ENCODE measurements around the gene MDM2.

Gene MDM2

DNA sequence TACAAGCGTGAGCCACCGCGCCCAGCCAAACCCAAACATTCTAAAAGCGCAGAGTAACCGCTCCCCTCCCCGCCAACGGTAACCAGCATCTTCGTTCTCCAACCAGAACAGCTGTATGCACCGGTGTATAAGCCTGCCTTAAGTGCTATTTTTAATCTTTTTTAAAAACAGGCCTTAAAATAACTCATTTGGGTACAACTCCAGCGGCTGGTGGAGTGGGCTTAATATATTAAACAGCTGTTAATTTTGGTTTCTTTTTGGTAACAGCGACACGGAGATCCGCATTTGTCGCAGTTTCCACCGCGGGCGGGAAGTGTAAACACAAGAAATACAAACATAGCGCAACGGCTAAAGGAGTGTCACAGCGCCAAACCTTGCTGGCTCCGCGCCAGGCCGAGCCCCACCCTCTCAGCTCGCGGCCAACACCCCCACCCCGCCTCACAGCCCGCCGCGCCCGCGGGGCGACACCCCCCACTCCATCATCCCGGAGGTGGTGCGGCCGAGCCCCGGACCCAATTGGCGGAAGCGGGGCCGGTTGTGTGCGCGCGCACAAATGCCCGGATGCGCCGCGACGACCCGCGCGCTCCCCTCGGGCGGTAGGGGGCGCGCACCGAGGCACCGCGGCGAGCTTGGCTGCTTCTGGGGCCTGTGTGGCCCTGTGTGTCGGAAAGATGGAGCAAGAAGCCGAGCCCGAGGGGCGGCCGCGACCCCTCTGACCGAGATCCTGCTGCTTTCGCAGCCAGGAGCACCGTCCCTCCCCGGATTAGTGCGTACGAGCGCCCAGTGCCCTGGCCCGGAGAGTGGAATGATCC is at the start of gene MDM2:
MDM2 (plus strand) TSS at position 602 of the 812 bp plus-strand sequence. CDS start 301 bp downstream, outside the sequence.
- DNase-seq: peak; percentile 94

DNA sequence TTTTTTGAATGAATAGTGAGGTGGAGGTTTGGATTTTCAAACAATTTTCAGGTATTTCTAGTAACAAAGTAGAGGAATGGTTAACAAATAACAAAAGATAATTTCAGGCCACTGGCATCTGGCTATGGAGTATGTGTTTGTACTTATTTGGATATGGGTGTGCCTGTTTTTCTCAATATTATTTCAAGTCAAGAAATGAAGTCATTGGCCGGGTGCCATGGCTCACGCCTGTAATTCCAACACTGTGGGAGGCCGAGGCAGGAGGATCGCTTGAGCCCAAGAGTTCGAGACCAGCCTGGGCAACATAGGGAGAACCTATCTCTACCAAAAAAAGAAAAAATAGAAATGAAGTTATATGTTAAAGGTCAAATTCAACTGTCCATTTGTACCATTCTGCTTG is 48.1 kb upstream of the MDM2 start:
- no peak for DNase-seq

DNA sequence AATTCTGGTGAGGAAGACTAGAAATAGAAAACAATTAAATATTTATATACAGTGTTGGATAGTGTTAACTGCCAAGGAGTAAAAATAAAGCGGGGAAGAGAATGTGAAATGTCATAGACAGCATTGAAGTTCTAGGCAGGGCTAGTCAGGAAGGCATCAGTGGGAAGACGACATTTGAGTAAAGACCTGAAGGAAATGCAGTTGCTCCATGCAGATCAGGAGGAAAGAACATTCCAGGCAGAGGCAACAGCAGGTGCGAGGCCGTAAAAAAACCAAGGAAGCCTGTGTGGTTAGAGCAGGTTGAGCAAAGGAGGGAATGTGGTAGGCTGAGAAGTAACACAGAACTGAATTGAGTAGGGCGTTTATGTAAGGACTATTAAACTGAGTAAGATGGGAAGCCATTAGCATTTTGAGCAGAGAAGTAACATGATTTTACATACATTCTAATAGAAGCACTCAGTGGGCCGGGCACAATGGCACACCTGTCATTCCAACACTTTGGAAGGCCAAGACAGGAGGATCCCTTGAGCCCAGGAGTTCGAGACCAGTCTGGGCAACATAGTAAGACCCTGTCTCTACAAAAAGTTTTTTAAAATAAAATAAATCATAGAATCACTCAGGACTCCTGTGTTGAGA is 47.1 kb upstream of the MDM2 start:
- no peak for DNase-seq

DNA sequence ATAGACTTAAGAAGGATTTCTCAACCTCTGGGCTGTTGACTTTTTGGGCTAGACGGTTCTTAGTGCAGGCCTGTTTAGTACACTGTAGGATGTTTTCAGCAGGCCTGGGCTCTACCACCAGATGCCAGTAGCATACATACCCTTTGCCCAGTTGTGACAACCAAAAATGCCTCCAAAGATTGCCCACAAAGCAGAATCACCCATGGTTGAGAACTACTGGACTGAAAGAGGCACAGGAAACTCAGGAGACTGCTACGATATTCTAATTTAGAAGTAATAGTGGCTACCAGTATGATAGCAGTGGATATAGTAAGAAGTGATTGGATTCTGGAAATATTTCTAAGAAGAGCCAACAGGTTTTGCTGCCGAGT is 46.5 kb upstream of the MDM2 start:
- no peak for DNase-seq

DNA sequence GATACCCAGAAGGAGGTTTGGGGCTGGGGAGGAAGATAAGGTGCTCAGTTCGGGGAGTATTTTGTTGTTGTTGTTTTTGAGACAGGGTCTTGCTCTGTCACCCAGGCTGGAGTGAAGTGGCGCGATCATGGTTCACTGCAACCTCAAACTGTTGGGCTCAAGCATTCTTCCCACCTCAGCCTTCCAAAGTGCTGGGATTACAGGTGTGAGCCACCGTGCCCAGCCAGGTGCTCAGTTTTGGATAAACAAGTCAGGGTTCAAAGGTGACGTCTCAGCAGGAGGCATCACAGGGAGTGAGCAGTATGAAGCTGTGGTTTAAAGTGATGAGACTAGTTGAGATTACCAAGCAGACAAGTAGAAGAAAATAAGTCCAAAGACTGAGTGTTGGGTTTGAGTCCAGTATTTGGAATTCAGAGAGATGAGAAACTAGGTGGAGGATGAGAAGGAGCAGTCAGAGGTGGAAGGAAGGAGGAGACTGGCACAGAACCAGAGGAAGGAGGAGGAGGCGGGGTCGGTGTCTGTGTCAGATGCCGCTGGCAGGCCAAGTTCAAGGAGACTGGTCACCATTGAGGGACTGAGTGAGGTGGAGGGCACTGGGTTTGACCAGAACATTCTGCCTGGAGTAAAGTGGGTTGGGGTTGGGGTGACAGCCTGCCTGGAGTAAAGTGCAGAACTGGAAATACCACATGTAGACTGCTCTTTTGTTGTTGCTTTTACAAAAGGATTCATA is 45.9 kb upstream of the MDM2 start:
- DNase-seq: no peak

DNA sequence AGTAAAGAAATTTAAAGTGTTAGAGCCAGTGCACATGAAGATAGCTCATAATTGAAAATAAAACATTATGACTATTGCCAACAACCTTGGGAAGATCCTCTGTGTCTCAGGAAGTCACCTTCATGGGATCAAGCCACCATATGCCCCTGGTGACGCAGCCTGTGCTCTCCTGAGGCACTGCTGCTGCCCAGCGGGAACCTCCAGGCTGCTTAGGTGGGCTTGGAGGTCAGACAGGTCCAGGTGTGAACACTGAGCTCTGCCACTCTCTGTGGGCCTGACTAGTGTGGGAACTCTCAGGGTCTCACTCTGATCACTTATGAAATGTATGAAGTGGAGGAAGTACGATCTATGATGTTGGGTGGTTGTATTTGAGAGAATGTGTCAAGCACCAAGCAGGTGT is 45.3 kb upstream of the MDM2 start:
- DNase-seq: no peak

DNA sequence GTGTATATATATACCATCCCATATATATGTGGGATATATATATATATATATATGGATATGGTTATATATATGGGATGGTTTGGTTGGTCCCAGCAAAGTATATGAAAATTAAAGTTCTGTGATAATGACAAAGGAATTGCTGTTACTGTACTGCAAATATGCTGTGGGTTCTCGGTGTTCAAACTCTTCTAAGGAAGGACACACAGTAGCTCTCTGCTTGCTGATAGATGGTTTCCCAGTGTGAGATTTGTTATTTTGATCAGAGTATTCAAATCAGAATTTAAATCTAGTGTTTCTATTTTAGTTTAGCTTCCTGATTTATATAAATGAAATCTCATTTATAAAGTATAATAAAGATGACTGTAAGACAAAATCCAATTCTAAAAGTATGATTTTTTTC is 42.3 kb upstream of the MDM2 start:
- DNase-seq: no peak

DNA sequence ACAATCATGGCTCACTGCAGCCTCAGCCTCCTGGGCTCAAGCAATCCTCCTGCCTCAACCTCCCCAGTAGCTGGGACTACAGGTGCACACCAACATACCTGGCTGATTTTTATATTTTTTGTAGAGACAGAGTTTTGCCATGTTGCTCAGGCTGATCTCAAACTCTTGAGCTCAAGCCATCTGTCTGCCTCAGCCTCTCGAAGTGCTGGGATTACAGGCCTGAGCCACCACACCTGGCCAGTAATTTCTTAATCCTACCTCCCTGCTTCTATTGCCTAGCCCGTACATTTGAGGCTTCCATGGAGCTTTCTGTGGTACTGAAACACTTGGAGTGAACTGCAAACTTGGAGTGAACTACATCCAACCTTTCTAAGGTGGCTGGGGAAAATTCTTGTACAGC is 41.3 kb upstream of the MDM2 start:
- no peak for DNase-seq

DNA sequence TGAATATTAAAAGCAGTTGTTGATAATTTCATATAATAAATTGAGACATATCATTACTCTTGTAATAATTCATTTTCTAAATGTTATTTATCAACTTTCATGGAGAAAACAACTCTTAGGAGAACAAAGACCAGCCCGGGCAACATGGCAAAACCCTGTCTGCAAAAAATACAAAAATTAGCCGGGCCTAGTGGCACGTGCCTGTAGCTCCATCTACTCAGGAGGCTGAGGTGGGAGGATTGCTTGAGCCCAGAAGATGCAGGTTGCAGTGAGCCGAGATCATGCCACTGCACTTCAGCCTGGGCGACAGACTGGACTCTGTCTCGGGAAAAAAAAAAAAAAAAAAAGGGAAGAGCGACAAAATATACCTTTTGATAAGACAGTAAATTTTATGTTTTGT is 40.8 kb upstream of the MDM2 start:
- no peak for DNase-seq

DNA sequence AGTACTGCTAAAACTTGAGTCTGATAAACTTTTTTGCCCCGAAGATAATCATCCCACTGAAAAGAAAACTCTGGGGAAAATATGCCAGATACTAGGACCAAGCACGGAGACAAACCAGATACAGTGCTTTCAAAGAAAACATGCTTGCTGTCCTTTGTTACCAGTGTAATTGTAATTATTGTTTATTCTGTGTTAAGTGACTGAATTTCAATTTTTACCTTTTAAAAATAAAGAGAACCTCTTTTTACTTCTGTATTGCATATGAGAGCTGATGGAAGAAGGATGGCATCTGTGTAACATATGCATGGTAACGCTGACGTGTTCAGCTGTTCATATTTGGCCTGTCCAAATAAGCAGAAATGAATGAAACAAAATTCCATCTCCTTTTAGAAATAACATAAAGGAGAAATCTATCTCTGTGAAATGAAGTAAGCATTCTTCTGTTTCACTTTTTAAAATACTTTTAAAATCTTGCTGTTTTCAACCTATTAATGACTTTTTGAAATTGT is 39.5 kb upstream of the MDM2 start:
- DNase-seq: no peak

DNA sequence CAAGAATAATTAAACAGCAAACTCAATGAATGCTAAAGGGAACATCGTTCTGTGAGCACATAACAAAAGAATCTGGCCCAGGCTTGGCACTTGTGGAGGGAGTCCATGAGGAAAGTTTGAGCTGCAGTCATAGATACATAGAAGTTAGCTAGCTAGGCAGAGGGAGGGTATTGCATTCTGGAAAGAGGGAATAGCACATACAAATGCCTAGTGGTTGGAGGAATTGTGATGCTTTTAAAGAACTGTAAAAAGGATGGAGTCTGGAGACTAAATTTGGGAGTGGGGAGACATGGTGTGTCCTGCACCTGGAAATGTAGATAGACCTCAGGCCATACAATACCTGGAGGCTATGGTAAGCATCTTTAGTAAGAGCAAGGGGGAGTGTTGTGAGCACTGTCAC is 38.0 kb upstream of the MDM2 start:
- DNase-seq: no peak

DNA sequence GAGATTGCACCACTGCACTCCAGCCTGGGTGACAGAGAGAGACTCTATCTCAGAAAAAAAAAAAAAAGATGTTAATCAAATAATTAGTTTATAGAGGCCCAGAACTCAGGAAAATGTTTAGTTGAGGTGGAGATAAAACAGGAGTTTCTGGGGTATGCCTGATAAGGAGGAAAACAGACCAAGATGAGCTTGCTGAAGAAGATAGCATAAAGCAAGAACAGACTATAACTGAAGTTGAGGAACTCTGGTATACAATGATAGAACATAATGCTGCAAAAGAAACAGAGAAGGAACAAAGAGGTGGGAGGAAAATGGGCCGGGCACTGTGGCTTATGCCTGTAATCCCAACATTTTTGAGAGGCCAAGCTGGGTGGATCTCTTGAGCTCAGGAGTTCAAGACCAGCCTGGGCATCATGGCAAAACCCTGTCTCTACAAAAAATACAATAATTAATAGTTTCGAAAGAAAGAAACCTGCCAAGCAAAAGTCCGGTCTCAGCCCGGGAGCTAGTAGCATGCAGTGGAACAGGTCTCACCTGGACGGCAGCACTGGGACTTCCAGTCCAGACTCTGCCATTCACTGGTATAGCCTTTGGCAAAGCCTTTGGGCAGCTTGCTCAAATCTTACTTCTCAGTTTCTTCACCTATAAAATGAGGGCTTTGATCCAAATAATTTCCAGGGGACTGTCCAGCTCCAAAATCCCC is 36.6 kb upstream of the MDM2 start:
- no peak for DNase-seq

DNA sequence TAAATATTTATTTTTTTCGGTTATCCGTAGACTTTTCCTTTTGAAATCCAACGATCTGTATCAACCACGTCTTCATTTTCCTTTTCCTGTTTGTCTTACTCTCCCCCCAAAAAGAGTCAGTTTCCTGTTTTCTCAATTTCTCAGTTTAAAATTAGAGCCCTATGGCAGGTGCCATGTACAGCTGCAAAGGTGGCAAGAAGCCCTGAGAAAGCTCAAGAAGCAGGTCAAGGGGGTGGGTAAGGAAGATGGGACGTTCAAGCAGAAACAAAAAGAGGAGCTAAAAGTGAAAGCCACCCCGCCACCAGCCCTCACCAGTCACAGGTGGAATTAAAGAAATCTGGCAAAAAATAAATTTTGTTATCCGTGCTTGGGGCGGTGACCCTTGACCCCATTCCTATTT is 35.3 kb upstream of the MDM2 start:
- no peak for DNase-seq

DNA sequence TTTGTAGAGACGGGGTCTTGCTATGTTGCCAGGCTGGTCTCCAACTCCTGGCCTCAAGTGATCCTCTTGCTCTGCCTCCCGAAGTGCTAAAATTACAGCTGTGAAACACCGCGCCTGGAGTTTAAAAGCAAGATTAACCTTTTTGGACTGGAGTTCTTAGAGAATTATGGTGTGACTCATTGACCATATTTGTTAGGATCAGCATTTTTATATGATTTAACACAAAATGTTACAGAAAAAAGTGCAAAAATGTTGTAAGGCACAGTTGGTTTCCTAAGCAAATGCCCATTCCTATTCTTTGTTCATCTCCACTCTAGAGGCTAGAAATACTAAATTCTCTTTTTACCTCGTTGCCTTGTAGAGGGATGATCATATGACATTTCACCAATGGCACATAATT is 34.4 kb upstream of the MDM2 start:
- DNase-seq: no peak

DNA sequence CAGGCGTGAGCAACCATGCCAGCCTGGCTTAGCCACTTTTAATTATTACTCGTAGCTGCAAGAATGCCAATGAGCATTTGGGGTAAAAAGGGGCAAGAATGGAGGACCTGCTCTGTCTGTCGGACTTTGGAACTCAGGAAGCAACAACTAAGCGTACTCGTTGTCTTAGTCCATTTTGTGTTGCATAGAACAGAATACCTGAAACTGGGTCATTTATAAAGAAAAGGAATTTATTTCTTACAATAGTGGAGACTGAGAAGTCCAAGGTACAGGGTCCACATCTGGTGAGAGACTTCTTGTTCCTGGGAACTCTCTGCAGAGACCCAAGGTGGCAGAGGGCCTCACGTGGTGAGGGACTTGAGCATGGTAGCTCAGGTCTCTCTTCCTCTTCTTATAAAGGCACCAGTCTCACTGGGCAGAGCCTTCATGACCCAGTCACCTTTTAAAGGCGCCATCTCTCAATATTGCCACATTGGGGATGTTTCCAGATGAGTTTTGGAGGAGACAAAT is 32.8 kb upstream of the MDM2 start:
- DNase-seq: no peak

DNA sequence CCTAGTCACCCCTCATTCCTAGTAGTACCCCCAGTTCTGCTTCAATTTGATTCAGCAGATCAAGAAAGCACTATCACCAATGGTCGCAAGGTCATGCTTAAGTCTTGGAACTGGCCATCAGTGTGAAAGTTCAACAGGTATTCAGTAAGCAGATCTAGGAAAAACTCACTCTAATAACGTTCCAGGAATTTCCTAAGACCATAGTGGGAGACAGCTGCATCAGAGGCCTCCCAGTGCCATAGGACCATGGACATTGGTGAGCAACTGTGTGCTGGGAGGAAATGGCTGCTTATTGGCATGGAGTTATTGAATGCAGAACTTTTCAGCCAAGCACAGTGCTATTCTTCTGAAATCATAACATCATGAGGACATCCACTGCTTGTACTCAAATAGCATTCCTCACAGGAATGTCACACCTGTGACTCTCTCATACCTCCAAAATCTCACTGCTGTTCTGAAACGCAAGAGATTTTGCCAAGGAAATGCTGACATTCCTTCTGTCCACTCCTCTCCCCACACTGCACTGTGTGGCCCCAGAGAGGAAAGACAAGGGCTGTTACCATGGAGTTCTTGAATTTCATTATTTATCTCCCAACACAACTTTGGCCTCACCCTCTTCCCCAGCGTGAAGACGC is 30.9 kb upstream of the MDM2 start:
- DNase-seq: no peak

DNA sequence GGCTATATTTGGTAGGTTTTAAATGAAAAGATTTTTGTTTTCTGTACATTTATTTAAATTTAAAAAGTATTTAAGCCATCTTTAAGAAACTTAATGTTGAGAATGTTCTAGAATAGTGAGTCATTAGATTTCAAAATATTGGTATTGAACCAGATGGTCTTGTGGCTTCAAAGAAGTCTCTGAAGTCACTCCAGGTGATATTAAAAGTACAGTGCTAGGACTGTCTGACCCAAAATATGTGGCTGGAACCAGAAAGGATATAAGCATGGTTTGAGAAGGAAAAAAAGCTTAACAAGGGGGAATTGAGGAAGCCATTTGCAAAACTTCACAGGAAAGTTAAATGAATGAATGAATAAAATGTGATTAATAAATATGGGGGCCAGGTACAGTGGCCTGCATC is 28.7 kb upstream of the MDM2 start:
- no peak for DNase-seq

DNA sequence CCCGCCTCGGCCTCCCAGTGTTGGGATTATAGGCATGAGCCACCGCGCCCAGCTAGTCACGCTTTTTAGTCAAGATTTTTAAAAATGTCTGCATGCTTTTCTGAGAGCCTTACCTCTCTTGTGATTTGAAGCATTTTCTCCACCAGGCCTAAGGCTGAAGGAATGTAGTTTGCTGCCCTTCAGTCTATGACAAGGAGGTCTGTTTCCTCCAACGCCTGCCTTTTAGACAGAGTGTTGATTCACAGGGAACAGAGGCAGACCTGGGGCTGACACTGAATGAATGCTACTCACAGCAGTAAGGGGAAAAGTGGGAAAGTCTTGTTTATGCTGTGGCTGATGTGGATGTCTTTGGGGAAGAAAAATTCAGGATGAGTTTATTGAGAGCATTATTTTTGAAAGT is 27.2 kb upstream of the MDM2 start:
- DNase-seq: no peak

DNA sequence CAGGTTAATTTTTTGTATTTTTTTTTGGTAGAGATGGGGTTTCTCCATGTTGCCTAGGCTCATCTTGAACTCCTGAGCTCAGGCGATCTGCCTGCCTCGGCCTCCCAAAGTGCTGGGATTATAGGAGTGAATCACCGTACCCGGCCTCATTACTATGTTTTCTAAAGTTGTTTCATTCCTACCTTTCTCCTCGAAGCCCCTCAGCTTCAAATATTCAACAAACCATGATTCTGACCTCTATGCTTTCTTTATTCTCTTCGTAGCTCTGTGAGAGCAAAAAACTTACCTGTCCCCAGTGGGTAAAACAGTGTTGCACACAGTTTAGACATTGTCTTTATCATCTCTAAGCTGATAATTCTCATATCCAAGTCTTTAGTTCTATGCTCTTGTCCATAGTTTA is 26.2 kb upstream of the MDM2 start:
- no peak for DNase-seq

DNA sequence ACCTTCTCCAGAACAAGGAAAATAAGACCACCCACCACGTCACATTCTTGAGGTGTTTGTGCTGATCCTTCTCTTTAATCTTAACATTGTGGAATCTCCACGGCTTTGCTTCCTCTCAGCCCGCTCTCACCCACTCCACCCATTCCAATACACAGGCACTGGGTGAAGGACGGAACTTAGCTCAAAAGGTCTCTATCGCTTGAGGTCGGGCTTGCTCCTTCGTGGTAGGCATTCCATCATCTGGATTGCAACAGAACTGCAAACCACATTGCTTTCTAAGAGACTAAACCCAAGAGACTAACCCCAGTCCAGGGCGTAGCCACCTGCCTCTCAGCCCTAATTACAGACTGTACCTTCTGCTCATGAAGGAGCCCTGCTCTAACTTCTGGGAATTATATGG is 24.0 kb upstream of the MDM2 start:
- DNase-seq: no peak

DNA sequence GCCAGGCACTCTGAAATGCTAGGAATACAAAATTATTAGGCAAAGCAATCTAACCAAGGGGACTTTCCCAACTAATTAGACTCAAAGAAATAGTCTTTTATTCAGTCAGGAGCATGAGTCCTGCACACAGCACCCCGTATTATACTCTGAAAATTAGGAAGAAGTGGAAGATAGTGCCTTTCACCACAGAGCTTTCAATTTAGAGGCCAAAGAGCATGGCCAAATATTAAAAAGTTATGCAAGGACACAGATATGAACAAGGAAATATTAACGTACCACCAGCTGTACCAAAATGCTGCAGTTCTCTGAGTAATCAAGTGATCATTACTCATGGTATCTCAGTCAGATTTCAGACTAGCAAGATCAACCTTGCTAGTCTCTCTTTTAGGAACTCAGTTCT is 22.6 kb upstream of the MDM2 start:
- no peak for DNase-seq

DNA sequence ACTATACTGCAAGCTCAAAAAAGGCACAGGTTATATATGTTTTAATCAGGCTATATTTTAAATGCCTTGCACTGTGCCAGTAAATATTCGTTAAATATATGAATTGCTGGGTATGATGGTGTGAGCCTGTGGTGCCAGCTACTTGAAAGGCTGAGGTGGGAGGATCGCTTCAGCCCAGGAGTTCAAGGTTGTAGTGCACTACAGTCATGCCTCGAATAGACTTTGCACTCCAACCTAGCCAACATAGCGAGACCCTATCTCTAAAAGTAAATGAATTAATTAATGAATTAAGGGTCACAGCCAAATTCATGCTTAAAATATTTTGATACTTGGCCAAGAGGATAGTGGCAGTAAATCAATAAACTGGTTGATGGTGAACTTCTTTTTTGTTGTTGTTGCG is 22.2 kb upstream of the MDM2 start:
- DNase-seq: no peak

DNA sequence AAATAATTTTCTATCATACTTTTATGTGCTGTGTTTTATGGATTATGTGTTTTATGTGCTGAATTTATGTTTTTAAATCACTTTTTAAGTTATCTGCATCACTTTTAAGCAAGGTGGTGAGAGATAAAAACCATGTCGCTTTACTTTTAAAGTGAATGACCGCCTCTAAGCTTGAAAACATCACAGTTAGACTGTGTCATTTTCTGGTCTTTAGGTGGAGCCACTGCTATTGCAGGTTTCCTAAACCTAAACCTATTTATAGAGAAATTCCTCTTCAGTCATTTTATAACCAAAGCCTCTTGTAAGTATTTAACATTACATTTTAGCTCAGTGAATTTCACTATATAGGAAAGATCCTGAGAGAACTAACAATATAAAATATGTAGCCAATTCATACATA is 21.0 kb upstream of the MDM2 start:
- no peak for DNase-seq

Data from NCI-H1105 treated with DMSO at 0.1 percent for 48 hours (cell line).